ENCODE measurements around the gene CES5A.

DNA sequence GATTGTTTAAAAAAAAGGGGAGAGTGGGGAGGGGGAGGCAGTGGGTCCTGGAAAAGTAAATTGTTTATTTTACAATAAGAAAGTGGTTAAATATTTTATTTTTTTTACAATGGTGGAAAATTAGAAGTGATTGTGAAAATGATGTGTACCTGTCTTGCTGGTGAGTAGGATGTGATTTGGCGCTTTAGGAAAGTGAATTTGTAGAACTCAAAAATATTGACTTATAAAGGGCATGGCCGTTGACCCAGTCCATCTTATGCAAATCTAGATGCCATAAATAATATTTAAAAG is 32.1 kb downstream of the CES5A start:
- no peak for TF ChIP-seq SIN3A (IDR thresholded peaks at IDR 0.05; ENCODE audit: borderline replicate concordance, insufficient read depth, low read length)
- no peak for TF ChIP-seq TAF1 (IDR thresholded peaks at IDR 0.05; ENCODE audit: borderline replicate concordance, insufficient read depth, low read length)
- TF ChIP-seq POLR2AphosphoS5 (IDR thresholded peaks at IDR 0.05; ENCODE audit: low read depth, low read length), result no peak
- TF ChIP-seq FOXP2 (optimal IDR thresholded peaks at IDR 0.05; ENCODE audit: borderline replicate concordance, extremely low read depth, extremely low read length, insufficient read depth), result no peak
- TF ChIP-seq, protein P1, sequence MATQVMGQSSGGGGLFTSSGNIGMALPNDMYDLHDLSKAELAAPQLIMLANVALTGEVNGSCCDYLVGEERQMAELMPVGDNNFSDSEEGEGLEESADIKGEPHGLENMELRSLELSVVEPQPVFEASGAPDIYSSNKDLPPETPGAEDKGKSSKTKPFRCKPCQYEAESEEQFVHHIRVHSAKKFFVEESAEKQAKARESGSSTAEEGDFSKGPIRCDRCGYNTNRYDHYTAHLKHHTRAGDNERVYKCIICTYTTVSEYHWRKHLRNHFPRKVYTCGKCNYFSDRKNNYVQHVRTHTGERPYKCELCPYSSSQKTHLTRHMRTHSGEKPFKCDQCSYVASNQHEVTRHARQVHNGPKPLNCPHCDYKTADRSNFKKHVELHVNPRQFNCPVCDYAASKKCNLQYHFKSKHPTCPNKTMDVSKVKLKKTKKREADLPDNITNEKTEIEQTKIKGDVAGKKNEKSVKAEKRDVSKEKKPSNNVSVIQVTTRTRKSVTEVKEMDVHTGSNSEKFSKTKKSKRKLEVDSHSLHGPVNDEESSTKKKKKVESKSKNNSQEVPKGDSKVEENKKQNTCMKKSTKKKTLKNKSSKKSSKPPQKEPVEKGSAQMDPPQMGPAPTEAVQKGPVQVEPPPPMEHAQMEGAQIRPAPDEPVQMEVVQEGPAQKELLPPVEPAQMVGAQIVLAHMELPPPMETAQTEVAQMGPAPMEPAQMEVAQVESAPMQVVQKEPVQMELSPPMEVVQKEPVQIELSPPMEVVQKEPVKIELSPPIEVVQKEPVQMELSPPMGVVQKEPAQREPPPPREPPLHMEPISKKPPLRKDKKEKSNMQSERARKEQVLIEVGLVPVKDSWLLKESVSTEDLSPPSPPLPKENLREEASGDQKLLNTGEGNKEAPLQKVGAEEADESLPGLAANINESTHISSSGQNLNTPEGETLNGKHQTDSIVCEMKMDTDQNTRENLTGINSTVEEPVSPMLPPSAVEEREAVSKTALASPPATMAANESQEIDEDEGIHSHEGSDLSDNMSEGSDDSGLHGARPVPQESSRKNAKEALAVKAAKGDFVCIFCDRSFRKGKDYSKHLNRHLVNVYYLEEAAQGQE (IDR thresholded peaks at IDR 0.05; ENCODE audit: insufficient read depth in 1 of 2, low read depth in 2 of 2, low read length in 2 of 2), result no peak
